ENCODE measurements around the gene CGRRF1. TPM values are rescaled to one million over a fixed set of nuclear protein-coding genes. Genes with fewer than 3 reads are reported as not detected.
A peak's percentile ranks its signal among the peaks of the same experiment; 100 is the strongest.

The CGRRF1 gene
- total and polyA plus RNA-seq, 2 of the 13 experiments (the other 11 are each of a cell fraction or from before 2014, with no cell fraction given), result 16.8 to 18.2 TPM

- TF ChIP-seq TARDBP (CRISPR knock-in tag; IDR thresholded peaks at IDR 0.05) (no peak), SMAD3 (CRISPR knock-in tag; IDR thresholded peaks at IDR 0.05) (peak; percentile 55; the same call in 1 of the 2 replicates), ZNF619 (CRISPR knock-in tag; IDR thresholded peaks at IDR 0.05) (no peak), ZNF629 (CRISPR knock-in tag; conservative IDR thresholded peaks at IDR 0.05) (0 out of 2 replicates have a peak, but pooled peaks have one; percentile 44), SAFB2 (CRISPR knock-in tag; IDR thresholded peaks at IDR 0.05; ENCODE audit: borderline replicate concordance, low read depth) (no peak), FOXM1 (CRISPR knock-in tag; IDR thresholded peaks at IDR 0.05) (no peak), REPIN1 (CRISPR knock-in tag; IDR thresholded peaks at IDR 0.05; ENCODE audit: borderline replicate concordance, low read depth) (peak; percentile 57; the same call in 1 of the 2 replicates), SP140L (CRISPR knock-in tag; IDR thresholded peaks at IDR 0.05; ENCODE audit: borderline replicate concordance) (no peak), PAWR (CRISPR knock-in tag; IDR thresholded peaks at IDR 0.05; ENCODE audit: borderline replicate concordance) (no peak), HIVEP1 (CRISPR knock-in tag; IDR thresholded peaks at IDR 0.05) (no peak), U2AF2 (IDR thresholded peaks at IDR 0.05; ENCODE audit: low read depth, low read length) (no peak), XRCC5 (optimal IDR thresholded peaks at IDR 0.05; ENCODE audit: low read length) (no peak), ETV6 (CRISPR knock-in tag; conservative IDR thresholded peaks at IDR 0.05) (no peak), WIZ (CRISPR knock-in tag; IDR thresholded peaks at IDR 0.05) (no peak), CC2D1A (CRISPR knock-in tag; IDR thresholded peaks at IDR 0.05) (no peak), TCF12 (IDR thresholded peaks at IDR 0.05) (no peak), TCF12 (CRISPR knock-in tag; IDR thresholded peaks at IDR 0.05) (no peak), PITX1 (CRISPR knock-in tag; IDR thresholded peaks at IDR 0.05) (no peak), ISL2 (CRISPR knock-in tag; IDR thresholded peaks at IDR 0.05) (0 out of 2 replicates have a peak, but pooled peaks have one; percentile 51), MXD1 (CRISPR knock-in tag; IDR thresholded peaks at IDR 0.05) (no peak), SMARCC2 (IDR thresholded peaks at IDR 0.05) (no peak), EHMT2 (IDR thresholded peaks at IDR 0.05; ENCODE audit: borderline replicate concordance, low read depth, low read length) (no peak), ZSCAN31 (CRISPR knock-in tag; IDR thresholded peaks at IDR 0.05; ENCODE audit: low read depth) (no peak), JUN (CRISPR knock-in tag; IDR thresholded peaks at IDR 0.05) (no peak), ZNF225 (CRISPR knock-in tag; IDR thresholded peaks at IDR 0.05) (no peak), RAD21 (CRISPR knock-in tag; IDR thresholded peaks at IDR 0.05) (no peak), MYC (CRISPR knock-in tag; IDR thresholded peaks at IDR 0.05; ENCODE audit: borderline replicate concordance) (peak; percentile 49; the same call in 1 of the 2 replicates), HNRNPUL1 (IDR thresholded peaks at IDR 0.05; ENCODE audit: low read depth, low read length) (no peak), HOXD1 (CRISPR knock-in tag; IDR thresholded peaks at IDR 0.05) (no peak), SIX4 (CRISPR knock-in tag; IDR thresholded peaks at IDR 0.05) (no peak), BRD4 (CRISPR knock-in tag; IDR thresholded peaks at IDR 0.05) (no peak)
- TF ChIP-seq, protein P1, sequence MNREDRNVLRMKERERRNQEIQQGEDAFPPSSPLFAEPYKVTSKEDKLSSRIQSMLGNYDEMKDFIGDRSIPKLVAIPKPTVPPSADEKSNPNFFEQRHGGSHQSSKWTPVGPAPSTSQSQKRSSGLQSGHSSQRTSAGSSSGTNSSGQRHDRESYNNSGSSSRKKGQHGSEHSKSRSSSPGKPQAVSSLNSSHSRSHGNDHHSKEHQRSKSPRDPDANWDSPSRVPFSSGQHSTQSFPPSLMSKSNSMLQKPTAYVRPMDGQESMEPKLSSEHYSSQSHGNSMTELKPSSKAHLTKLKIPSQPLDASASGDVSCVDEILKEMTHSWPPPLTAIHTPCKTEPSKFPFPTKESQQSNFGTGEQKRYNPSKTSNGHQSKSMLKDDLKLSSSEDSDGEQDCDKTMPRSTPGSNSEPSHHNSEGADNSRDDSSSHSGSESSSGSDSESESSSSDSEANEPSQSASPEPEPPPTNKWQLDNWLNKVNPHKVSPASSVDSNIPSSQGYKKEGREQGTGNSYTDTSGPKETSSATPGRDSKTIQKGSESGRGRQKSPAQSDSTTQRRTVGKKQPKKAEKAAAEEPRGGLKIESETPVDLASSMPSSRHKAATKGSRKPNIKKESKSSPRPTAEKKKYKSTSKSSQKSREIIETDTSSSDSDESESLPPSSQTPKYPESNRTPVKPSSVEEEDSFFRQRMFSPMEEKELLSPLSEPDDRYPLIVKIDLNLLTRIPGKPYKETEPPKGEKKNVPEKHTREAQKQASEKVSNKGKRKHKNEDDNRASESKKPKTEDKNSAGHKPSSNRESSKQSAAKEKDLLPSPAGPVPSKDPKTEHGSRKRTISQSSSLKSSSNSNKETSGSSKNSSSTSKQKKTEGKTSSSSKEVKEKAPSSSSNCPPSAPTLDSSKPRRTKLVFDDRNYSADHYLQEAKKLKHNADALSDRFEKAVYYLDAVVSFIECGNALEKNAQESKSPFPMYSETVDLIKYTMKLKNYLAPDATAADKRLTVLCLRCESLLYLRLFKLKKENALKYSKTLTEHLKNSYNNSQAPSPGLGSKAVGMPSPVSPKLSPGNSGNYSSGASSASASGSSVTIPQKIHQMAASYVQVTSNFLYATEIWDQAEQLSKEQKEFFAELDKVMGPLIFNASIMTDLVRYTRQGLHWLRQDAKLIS (CRISPR knock-in tag; IDR thresholded peaks at IDR 0.05), result no peak
Observed at GRCh38 chr14:54556535-54556934, 46.8 kb downstream of the CGRRF1 start (continued).

Data from HepG2 (cell line).